H4 (cell line): Measurements from ENCODE around the gene WNT3. TPM values are rescaled to one million over a fixed set of nuclear protein-coding genes. Genes with fewer than 3 reads are reported as not detected.
A peak's percentile ranks its signal among the peaks of the same experiment; 100 is the strongest.
"Not testable (repeated sequence)": the region's sequence is repeated elsewhere in the genome, so short reads cannot be mapped to it uniquely, and the experiment has no call there.

Experiments
- DNase-seq: peaks from one replicate; pipeline ENCODE4 v3.0.0-alpha.2; 2015; ENCODE audit warnings: low spot score
- total RNA-seq: library from RNA; depleted of rRNA; stranded (reverse); fragments of >200 nt; shearing (Covaris generic); gene quantifications from 2 replicates; pipeline ENCODE4 v1.2.3, GENCODE V29; 2014

Gene WNT3
- total RNA-seq, 1 experiment from 2014 or later: 3.4 TPM

DNA sequence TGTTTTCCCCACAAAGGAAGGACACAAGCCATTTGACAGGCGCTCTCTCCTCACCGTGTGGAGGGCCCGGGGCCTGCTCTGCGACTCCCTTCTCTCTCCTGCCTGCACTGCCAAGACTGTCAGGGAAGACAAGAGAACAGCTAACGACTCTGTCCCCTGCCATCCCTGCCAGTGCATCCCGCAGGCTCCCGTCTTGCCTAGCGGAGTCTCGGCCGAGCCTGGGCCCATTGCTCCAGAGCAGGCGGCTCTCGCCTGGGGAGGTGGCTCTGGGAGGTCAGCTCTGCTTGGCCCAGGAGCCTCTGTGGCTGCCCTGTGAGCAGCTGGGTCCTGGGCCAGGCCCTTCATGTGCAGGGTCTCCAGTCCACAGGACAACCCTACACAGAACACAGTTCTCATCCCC, 53.0 kb downstream of the WNT3 start:
- no peak for DNase-seq

DNA sequence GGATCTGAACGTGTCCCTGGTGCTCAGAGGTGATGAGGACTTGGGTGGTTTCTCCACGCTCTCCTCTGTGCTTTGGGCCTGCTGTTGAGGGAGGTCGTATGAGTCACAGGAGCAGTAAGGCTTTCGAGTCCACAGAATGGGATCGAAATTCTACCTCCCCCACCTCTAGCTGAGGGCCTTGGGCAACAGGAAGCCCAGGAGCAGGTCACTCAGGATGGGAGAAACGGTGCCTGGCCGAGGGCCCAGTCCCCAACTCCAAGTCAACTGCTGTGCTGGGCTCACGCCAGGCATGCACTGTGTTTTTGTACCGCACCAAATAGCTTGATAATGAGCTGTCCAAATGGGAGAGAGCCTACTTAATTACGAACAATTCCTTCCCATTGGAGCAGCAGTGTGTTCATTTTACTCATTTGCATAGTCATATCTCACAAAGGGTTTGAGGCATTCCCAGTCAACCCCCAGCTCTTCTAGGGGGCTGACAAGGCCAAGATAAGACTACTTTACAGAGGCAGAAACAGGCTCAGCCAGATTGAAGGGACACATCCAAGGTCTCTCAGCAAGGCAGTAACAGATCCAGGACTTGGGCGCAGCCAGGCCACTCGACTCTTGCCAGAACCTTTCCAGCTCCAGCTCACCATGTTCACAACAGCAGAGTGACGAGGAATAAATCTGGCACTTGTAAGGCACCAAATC, 53.6 kb downstream of the WNT3 start:
- peak; percentile 89 for DNase-seq

DNA sequence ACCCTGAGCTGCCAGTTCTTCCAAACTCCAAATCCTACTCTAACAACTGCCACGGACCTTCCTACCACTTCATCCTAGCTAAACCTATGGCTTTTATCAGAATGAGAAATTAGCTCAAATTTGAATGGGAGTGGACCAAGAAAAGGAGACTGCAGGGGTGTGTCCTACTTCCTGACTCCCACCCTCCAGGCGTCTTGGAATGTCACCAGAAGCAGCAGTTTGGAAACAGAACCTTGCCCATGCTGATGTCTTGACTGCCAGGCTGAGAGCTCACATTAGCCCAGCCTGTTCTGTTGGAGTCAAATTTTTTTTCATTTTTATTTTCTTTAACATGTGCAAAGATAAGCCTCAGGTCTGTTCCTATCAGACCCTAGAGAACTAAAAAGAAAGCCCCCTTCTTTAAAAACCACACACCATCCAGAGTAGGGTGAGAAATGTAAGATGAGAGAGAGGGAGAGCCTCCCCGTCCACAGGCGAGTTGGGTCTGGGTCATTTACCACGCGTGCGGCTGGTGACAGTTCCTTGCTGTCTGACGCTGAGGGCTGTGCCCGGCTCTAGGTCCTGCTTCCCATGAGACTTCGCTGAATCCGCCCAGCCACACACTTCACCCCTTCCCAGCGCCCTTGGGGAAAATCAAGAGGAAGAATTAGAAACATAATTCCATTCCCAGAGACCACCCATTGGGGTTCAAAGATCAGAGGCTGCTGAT, 54.3 kb downstream of the WNT3 start:
- no peak for DNase-seq

DNA sequence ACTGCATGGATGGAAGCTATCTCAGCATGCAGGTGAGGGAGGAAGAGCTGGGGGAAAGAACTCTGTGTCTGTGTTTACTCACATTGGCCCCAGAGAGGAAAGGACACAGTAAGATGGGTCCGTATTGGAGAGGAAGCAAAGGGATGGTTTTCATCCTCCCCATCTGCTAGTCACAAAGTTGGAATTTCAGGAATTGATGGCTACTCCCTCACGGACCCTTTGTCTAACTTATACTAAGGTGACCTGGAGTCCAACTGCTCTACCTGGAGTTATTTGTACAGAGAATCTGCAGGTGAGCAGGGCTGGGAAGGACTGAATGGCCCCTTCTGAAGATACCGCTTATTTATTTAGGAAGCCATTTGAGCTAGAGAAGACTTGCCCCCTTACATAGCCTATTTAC, 55.1 kb downstream of the WNT3 start:
- DNase-seq: no peak

DNA sequence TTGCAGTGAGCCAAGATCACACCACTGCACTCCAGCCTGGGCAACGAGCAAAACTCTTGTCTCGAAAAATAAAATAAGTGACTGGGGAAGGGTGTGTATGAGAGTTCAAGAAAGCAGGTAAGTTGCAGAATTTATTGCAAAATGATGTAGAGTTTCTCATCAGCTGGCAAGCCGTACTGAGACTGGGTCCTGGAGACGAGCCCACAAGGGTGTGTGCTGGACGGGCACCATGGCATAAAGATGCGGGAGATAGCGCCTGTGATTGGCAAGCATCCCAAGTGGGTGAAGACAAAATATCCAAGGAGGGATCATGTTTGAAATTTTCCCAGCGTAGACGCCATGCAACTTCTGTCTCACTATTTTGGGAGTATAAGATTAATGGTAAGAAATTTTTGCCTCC, 59.4 kb downstream of the WNT3 start:
- no peak for DNase-seq

DNA sequence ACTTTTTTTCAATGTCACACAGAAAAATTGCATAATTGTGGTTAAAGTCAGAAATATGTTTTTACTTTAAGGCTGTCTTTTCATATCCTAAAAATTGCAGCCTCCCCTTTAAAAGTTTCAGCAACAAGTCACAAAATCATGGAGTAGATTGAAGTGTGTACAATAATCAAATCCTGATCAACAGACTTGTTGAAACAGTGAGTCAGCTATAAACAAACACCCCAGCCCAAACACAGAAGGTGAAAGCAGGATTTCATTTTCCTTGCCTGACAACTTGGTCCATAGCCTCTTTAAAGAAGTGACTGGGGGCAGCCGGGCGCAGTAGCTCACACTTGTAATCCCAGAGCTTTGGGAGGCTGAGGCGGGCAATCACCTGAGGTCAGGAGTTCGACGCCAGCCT, 59.9 kb downstream of the WNT3 start:
- DNase-seq: peak; percentile 47

DNA sequence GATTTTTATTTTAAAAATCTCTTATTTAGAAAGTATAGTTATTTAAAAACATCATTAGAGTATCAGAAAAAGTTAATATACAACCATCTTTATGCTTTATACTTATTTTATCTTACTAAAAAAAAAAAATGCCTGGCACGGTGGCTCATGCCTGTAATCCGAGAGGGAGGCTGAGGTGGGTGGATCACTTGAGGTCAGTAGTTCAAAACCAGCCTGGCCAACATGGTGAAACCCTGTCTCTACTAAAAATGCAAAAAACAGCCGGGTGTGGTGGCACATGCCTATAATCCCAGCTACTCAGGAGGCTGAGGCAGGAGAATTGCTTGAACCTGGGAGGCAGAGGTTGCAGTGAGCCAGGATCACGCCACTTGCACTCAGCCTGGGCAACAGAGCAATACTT, 60.9 kb downstream of the WNT3 start:
- DNase-seq: not testable (repeated sequence)

DNA sequence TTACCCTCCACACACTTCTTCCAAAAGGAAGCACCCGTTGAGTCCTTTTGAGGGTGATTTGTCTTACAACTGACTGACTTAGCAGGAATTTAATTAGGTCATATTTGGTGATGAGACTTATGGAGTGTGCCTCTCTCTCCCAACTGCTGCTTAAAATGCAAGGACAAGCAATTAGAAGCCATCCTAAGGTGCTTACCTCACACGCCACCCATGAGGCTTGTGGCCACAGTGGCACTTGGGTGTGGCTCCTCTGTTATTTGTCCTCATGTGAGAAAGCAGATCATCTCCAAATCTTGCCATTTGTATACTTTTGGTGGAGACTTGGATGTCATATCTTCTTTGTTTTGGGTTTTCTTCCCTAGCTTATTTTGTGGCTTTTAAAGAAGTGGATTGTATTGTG, 61.6 kb downstream of the WNT3 start:
- no peak for DNase-seq

DNA sequence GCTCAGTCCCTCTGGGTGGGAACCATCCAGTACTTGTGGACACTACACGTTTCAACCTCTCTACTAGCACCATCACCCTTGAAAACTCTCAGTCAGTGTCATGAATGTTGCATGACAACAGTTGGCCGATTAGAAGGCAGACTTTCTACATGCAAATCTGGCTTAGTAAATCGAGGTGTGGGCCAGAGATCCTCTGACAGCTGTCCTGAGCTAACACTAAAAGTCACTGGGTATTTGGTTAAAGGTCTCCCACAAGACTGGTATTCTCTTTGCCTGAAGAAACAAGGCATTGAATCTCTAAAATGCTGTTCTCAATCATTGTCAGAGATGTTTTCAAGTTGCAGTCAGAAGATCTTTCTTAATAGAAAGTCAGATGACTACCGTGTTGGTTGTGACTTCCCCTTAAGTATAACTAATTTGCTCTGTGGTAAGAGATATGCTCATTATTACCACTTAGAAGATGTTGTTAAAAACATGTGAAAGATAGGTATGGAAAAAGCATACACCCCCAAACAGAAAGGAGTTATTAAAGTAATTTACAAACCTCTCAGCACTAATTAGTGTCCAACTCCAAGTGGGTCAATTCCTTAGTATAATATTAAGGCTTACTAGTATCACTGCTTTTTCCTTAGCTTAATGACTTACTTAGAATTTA, 62.3 kb downstream of the WNT3 start:
- DNase-seq: no peak

DNA sequence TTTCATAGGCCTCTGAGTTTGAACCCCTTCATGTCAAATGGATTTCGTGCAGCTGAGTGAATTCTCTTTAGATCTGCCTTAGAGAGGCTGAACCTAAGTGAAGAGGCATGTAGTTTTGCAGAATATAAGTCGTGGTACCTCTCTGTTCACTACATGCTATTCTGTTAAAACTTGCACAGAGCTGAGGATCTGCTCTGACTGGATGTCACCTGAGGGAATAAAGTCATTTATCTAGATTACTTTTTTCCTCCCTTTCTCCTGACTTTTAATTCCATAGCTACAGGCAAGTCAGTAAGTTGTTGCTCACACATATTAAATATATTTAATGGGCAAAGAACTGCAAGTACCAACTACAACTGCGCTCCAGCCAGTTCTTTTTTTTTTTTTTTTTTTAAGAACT, 64.7 kb downstream of the WNT3 start:
- DNase-seq: no peak

DNA sequence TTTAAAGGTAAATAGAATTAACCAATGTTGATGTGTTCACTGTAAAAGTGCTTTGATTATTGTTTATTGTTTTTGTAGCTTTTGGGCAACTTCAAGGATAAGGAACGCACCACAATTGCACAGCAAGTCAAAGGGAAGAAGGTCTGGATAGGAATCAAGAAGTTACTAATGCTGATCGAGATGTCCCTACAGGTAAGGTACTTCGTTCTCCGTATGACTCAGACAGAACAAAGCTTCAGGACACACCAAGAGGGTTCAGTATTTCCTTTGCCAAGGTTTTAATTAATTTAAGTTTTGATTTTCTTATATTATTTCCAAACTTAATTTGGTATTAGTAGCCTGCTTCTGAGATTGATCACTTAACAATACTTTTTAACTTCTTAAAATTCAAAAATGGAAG, 67.1 kb downstream of the WNT3 start:
- no peak for DNase-seq

DNA sequence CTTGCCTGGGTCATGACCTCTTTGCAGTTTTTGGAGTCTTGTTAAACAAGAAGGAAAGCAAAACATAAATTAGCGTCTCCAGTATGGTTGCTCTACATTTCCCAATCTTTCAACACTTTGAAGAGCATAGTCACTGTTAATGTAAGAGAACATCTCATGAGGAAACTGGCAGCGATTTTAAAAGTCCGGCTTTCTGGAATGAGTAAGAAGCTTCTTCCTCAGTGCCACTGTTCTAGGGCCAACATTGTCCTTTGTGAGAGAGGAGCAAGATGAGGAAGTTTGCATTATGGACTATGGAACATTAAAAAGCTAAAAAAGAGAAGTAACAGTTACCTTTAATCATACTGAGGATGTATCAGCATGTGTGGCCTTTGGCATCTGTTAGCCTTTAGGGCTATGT, 73.1 kb downstream of the WNT3 start:
- DNase-seq: no peak

DNA sequence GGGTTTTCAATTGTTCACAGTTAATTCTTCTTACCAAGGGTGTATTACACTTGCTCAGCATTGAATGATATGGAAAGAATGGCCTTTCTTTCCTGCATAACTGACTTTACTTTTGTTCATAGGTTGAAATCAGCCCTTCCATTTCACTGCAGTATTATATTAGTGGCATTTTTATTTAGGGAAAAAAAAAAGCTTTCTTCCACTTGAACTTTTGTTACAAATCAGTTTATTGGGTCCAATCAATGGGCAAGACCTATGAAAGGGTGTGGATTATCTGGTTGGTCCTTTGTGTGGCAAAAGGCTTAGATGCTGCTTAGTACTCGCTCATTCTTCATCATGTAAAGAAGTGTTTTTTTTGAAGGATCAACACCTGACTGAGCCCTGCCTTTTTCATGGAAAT, 74.1 kb downstream of the WNT3 start:
- DNase-seq: no peak

DNA sequence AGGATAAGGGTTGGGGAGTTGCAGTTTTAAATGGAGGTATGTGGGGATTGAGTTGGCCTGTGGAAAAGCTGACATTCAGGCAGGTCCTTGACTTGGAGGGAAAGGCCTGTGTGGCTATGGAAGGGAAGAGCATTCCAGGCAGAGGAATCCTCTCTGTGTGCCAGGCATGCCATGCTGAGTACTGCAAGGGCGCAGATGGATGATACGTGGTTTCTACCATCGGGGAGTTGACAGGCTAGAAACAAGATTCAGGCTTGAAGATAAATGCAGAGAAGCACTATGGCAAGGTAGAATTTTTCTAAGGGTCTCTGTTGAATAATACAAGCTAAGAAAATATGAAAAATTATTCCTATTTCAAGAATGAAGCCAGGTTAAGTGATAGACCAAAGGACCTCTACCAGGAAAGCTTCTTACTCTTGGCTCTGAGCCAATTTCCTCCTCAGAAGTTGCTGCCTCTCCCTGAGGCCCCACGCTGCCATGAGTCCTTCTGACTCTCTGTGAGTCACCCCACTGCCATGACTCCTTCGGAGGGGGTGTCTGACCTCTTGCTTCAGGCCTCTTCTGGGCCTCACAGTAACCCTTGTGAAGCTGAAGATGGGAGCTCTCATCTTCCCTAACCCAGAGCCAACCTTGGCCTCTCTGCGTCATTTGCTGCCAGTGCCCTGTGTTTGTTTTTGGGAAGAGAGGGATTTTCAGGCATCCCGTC, 75.8 kb downstream of the WNT3 start:
- DNase-seq: peak; percentile 70

DNA sequence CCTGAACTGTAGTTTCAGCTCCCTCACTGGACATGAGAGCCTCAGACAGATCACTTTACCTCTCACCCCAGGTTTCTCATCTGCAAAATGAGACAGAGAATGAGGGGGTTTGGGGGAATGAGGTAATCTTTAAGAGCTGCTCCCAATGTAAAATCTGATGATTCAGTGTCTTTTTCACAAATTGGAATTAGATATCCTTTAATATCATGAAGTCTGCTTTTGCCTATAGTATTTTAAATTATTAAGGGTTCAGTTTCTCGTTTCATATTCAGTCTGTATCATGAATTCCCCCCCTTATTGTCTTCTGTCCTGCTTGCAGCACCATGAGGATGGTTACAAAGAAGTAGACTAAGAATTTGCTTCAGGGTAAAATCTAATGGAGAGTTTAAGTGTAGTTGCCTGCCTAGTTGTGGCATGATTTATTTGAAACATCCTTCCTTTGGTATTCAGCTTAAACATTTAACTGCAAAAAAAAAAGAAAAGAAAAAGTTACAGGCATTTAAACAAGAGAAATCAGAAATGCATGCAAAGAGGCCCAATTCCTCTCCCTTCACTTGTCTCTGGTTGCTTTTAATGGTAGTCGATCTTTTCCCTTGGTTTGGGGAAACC, 77.3 kb downstream of the WNT3 start:
- no peak for DNase-seq

DNA sequence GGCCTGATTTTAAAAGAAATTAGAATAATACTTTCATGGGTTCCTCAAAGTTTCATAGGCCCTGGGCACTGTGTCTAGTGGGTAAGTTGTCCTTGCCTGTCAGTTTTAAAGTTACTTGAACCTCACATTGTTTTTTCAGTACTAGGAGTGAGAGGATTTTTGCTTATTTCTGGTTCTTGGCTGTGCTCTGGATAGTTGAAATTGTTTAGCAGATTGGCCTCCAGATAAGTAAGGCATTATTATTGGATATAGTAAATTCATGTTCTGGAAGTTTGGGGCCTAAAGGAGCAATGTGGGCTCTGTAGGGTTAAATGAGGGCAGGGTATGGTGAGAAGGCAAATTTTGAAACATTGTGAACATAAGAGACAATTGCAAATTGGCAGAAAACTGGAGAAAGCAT, 78.5 kb downstream of the WNT3 start:
- no peak for DNase-seq

DNA sequence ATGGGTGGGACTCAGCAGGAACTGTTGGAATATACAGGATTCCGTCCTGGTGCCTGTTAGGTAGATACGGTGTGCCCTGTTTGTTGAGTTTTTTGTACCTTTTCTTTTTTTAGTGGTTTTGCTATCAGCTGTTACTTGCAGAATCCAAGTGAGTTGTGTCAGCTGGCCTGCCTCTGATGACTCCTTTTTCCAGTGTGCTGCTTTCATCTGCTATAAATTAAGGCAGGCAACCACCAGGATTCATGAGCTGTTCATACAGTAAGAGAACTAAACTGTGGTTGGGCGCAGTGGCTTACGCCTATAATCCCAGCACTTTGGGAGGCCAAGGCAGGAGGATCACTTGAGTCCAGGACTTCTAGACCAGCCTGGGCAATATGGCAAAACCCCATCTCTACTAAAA, 79.9 kb downstream of the WNT3 start:
- no peak for DNase-seq

DNA sequence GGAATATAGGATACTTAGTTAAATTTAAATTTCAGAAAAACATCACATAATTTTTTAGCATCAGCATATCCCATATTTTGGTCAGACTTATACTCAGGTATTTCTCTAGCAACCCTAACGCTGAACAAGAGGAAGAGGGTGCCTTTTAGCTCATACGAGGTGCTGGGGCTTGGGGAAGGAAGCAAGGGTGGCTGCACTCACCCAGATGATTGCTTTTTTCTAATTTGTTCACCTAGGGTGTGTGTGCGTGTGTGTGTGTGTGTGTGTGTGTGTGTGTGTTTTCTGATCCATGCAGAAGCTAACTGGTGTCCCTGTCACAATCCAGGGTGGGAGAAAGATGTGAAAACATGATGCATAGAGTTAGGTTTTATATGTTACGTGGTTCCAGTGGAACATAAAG, 81.2 kb downstream of the WNT3 start:
- no peak for DNase-seq

DNA sequence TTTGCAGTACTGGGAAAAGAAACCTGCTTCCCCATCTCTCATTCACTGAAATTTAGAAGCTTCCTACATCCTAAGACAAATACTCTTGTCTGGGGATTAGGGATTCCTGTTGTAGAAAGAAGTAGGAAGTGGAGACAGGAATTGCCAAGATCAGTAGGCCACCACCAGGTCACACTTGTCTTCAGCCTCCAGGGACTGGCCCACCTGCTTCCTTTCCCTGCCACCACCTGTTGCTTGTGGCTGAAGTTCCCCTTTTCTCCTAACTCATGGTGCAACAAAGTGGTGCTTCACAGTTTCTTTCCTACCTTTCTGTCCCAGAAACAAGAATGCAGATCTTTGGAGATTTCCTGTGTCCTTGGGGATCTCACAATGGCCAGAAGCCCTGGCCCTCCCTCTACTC, 82.4 kb downstream of the WNT3 start:
- no peak for DNase-seq

DNA sequence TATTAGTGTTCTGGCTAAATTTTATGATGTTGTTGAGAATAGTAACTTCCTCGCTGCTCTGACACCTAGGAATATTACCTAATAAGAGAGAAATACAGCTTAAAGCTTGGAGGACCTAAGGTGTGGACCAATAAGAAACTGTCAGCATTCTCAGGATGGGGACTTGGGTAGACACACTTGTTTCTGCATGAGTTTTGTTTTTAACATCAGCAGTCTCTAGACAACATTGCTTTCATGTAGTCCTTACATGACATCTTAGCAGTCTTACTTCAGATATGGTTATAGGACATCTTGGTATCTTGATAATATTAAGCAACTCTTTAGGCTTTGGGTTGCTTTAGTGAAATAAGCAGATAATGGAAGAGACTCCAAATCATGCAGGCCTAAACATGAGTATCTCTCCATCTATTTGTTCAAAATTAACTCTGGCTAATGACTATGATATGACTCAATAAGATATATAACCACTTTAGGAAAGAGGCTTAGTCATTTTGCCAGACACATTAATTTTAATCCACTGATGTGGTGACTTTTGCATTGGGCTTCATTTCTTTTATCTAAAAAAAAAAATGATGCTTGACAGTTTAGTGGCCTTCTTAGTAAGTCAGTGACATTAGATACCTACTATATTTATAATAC, 84.5 kb downstream of the WNT3 start:
- no peak for DNase-seq

DNA sequence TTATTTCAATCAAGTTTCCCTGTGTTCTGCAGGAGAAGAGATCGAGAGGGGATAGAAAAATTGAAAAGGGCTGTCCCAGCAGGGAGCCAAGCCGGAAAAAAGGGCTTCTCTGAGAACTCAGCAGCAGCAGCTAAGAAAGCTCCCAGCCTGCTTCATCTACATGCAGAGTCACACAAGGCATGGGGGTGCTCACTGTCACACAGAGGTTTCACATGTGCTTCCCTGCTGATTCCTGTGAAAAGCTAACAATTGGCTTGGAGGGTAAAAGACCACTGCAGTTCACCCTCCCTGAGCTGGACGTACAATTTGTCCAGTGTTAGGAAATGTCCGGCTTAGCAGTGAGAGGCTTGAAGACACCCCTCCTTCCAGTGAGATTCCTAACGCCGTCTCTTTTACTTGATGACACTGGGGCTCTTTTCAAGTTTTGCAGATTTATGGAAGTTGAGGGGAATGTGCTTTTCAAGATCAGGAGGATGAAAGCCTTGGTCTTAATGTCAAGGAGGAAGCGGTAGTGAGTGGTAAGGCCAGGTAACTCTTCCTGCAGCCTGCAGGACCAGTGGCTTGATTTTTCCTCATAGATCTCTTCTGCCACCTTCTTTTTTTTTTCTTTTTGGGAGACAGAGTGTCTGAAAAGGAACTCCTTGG, 85.6 kb downstream of the WNT3 start:
- no peak for DNase-seq
